HepG2 (cell line): ENCODE data around the gene CPLANE2. TPM values are rescaled to one million over a fixed set of nuclear protein-coding genes. Genes with fewer than 3 reads are reported as not detected.
A peak's percentile ranks its signal among the peaks of the same experiment; 100 is the strongest.

Experiments used
- ELF3 ChIP-seq: IDR thresholded peaks from 2 replicates; pipeline ENCODE4 v1.6.1; 2016; ENCODE audit warnings: missing genetic modification reagents, missing compliant biosample characterization
- GPBP1L1 ChIP-seq: sonication (generic); formaldehyde crosslinking; IDR thresholded peaks from 2 replicates; pipeline ENCODE4 v1.5.0; 2020; ENCODE audit warnings: mild to moderate bottlenecking, missing genetic modification reagents
- HIVEP1 ChIP-seq: sonication (generic); formaldehyde crosslinking; IDR thresholded peaks from 2 replicates; pipeline ENCODE4 v1.4.0; 2020; ENCODE audit warnings: mild to moderate bottlenecking, missing genetic modification reagents
- HNRNPL ChIP-seq: fragments of 200-400 bp; formaldehyde crosslinking; IDR thresholded peaks from 2 replicates; pipeline ENCODE4 v1.6.1; 2017; ENCODE audit warnings: mild to moderate bottlenecking, low read depth, low read length
- KAT7 ChIP-seq: IDR thresholded peaks from 2 replicates; pipeline ENCODE4 v1.6.1; 2018; ENCODE audit warnings: borderline replicate concordance, missing compliant biosample characterization
- KDM2A ChIP-seq: sonication (generic); formaldehyde crosslinking; IDR thresholded peaks from 2 replicates; pipeline ENCODE4 v1.4.0; 2020; ENCODE audit warnings: low read depth, missing genetic modification reagents, borderline replicate concordance
- MYC ChIP-seq: sonication (generic); formaldehyde crosslinking; IDR thresholded peaks from 2 replicates; pipeline ENCODE4 v1.9.0; 2021; ENCODE audit warnings: missing genetic modification reagents, borderline replicate concordance
- NFYB ChIP-seq: sonication (generic); formaldehyde crosslinking; IDR thresholded peaks from 2 replicates; pipeline ENCODE4 v1.4.0; 2020; ENCODE audit warnings: missing genetic modification reagents
- NR1H2 ChIP-seq: sonication (generic); formaldehyde crosslinking; IDR thresholded peaks from 2 replicates; pipeline ENCODE4 v1.8.1; 2022; ENCODE audit warnings: low read depth, missing genetic modification reagents, borderline replicate concordance
- PAXIP1 ChIP-seq: sonication (generic); formaldehyde crosslinking; conservative IDR thresholded peaks from 2 replicates; pipeline ENCODE4 v1.4.0; 2020; ENCODE audit warnings: mild to moderate bottlenecking, missing genetic modification reagents, moderate library complexity
- SAFB2 ChIP-seq: sonication (generic); formaldehyde crosslinking; IDR thresholded peaks from 2 replicates; pipeline ENCODE4 v1.5.1; 2020; ENCODE audit warnings: missing genetic modification reagents, low read depth, mild to moderate bottlenecking, borderline replicate concordance
- SRSF4 ChIP-seq: fragments of 200-400 bp; formaldehyde crosslinking; IDR thresholded peaks from one replicate; pipeline ENCODE4 v1.6.1; 2018; ENCODE audit warnings: mild to moderate bottlenecking, low read depth, low read length, moderate library complexity; ENCODE audit not compliant: poor library complexity, severe bottlenecking
- ZNF335 ChIP-seq: sonication (generic); formaldehyde crosslinking; IDR thresholded peaks from 2 replicates; pipeline ENCODE4 v1.4.0; 2020; ENCODE audit warnings: missing genetic modification reagents
- ZNF749 ChIP-seq: sonication (generic); formaldehyde crosslinking; IDR thresholded peaks from 2 replicates; pipeline ENCODE4 v1.8.0; 2022; ENCODE audit warnings: mild to moderate bottlenecking, missing genetic modification reagents, moderate library complexity, borderline replicate concordance
- ZNF768 ChIP-seq: sonication (generic); formaldehyde crosslinking; IDR thresholded peaks from 2 replicates; pipeline ENCODE4 v1.4.0; 2020; ENCODE audit warnings: missing genetic modification reagents
- ZNF777 ChIP-seq: sonication (generic); formaldehyde crosslinking; IDR thresholded peaks from 2 replicates; pipeline ENCODE4 v1.4.0; 2020; ENCODE audit warnings: missing genetic modification reagents
- ZNF883 ChIP-seq: sonication (generic); formaldehyde crosslinking; IDR thresholded peaks from 2 replicates; pipeline ENCODE4 v1.5.1; 2020; ENCODE audit warnings: mild to moderate bottlenecking, missing genetic modification reagents; ENCODE audit errors: not compliant biosample characterization
- polyA plus RNA-seq, 8 experiments: library from polyadenylated mRNA; depleted of rRNA in 3 of 8; stranded (reverse) in 7 of 8; unstranded in 1 of 8; fragments of >200 nt; fragmentation: Illumina TruSeq in 4 of 8; extraction: Trizol in 4 of 8; gene quantifications; 2 replicates each; pipeline versions ENCODE4 v1.2.1 to v1.2.3, GENCODE V29; 2011 to 2016; ENCODE audit warnings: low read depth in 4 of 8, missing spikeins in 1 of 8, mixed read lengths in 1 of 8; ENCODE audit not compliant: insufficient read depth in 1 of 8
- total RNA-seq, 5 experiments: library from RNA; depleted of rRNA; stranded (reverse); fragments of >200 nt; fragmentation: Illumina TruSeq; extraction: Trizol; gene quantifications; 2 replicates each; pipeline ENCODE4 v1.2.3, GENCODE V29; 2016; ENCODE audit warnings: low read depth in 1 of 5
- TF ChIP-seq, protein P1 (sequence below): sonication (generic); formaldehyde crosslinking; IDR thresholded peaks from 2 replicates; pipeline ENCODE4 v1.4.0; 2020; ENCODE audit warnings: low read depth, missing genetic modification reagents

CPLANE2 gene
- total and polyA plus RNA-seq, 2 of the 13 experiments (the other 11 are each of a cell fraction or from before 2014, with no cell fraction given) = 0.29 to 1.6 TPM

GRCh38 chr1:16217061-16217785 lies 19.8 kb downstream of the CPLANE2 start (continued):
- TF ChIP-seq ELF3 = no peak
- peak; percentile 19 for TF ChIP-seq ZNF883 (CRISPR knock-in tag)
- no peak for TF ChIP-seq ZNF768 (CRISPR knock-in tag)
- peak; percentile 97 for TF ChIP-seq ZNF777
- no peak for TF ChIP-seq HIVEP1
- no peak for TF ChIP-seq SRSF4
- TF ChIP-seq GPBP1L1 = no peak
- TF ChIP-seq HNRNPL = peak; percentile 94
- TF ChIP-seq KDM2A (CRISPR knock-in tag) = 0 out of 2 replicates have a peak, but pooled peaks have one; percentile 14
- TF ChIP-seq, protein P1, sequence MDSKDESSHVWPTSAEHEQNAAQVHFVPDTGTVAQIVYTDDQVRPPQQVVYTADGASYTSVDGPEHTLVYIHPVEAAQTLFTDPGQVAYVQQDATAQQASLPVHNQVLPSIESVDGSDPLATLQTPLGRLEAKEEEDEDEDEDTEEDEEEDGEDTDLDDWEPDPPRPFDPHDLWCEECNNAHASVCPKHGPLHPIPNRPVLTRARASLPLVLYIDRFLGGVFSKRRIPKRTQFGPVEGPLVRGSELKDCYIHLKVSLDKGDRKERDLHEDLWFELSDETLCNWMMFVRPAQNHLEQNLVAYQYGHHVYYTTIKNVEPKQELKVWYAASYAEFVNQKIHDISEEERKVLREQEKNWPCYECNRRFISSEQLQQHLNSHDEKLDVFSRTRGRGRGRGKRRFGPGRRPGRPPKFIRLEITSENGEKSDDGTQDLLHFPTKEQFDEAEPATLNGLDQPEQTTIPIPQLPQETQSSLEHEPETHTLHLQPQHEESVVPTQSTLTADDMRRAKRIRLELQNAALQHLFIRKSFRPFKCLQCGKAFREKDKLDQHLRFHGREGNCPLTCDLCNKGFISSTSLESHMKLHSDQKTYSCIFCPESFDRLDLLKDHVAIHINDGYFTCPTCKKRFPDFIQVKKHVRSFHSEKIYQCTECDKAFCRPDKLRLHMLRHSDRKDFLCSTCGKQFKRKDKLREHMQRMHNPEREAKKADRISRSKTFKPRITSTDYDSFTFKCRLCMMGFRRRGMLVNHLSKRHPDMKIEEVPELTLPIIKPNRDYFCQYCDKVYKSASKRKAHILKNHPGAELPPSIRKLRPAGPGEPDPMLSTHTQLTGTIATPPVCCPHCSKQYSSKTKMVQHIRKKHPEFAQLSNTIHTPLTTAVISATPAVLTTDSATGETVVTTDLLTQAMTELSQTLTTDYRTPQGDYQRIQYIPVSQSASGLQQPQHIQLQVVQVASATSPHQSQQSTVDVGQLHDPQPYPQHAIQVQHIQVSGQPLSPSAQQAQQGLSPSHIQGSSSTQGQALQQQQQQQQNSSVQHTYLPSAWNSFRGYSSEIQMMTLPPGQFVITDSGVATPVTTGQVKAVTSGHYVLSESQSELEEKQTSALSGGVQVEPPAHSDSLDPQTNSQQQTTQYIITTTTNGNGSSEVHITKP (CRISPR knock-in tag) = 0 out of 2 replicates have a peak, but pooled peaks have one; percentile 14
- TF ChIP-seq SAFB2 (CRISPR knock-in tag) = 0 out of 2 replicates have a peak, but pooled peaks have one; percentile 21
- no peak for TF ChIP-seq MYC (CRISPR knock-in tag)
- peak; percentile 65; the same call in 1 of the 2 replicates for TF ChIP-seq NFYB (CRISPR knock-in tag)
- no peak for TF ChIP-seq NR1H2 (CRISPR knock-in tag)
- 0 out of 2 replicates have a peak, but pooled peaks have one; percentile 21 for TF ChIP-seq PAXIP1
- peak; percentile 38; the same call in 1 of the 2 replicates for TF ChIP-seq KAT7 (CRISPR knock-in tag)
- TF ChIP-seq ZNF335 (CRISPR knock-in tag) = no peak
- no peak for TF ChIP-seq ZNF749 (CRISPR knock-in tag)
